HEK293 (cell line): Measurements from ENCODE around the gene PDLIM7.
A peak's percentile ranks its signal among the peaks of the same experiment; 100 is the strongest.

Experiments used
- PRDM10 ChIP-seq: fragments of 450-650 bp; formaldehyde crosslinking; IDR thresholded peaks from 2 replicates; pipeline ENCODE4 v1.5.1; 2016; ENCODE audit warnings: missing biosample characterization, missing genetic modification characterization
- PRDM6 ChIP-seq: fragments of 450-650 bp; formaldehyde crosslinking; IDR thresholded peaks from 2 replicates; pipeline ENCODE4 v1.5.1; 2017; ENCODE audit warnings: missing biosample characterization, missing genetic modification characterization
- SP7 ChIP-seq: fragments of 450-650 bp; formaldehyde crosslinking; IDR thresholded peaks from 2 replicates; pipeline ENCODE4 v1.5.1; 2016; ENCODE audit warnings: missing biosample characterization, missing genetic modification characterization
- YY2 ChIP-seq: fragments of 450-650 bp; formaldehyde crosslinking; IDR thresholded peaks from 2 replicates; pipeline ENCODE4 v1.5.1; 2016; ENCODE audit warnings: missing biosample characterization, missing genetic modification characterization
- ZFP69B ChIP-seq: fragments of 450-650 bp; formaldehyde crosslinking; IDR thresholded peaks from 2 replicates; pipeline ENCODE4 v1.5.1; 2016; ENCODE audit warnings: missing biosample characterization, missing genetic modification characterization
- ZNF184 ChIP-seq: fragments of 450-650 bp; IDR thresholded peaks from 2 replicates; pipeline ENCODE4 v1.5.1; 2018; ENCODE audit warnings: missing biosample characterization, mild to moderate bottlenecking, missing genetic modification characterization
- ZNF2 ChIP-seq: fragments of 450-650 bp; formaldehyde crosslinking; IDR thresholded peaks from 2 replicates; pipeline ENCODE4 v1.5.1; 2016; ENCODE audit warnings: missing biosample characterization, missing genetic modification characterization
- ZNF335 ChIP-seq: fragments of 450-650 bp; formaldehyde crosslinking; conservative IDR thresholded peaks from 2 replicates; pipeline ENCODE4 v1.5.1; 2016; ENCODE audit warnings: missing biosample characterization, missing genetic modification characterization
- ZNF362 ChIP-seq: fragments of 450-650 bp; formaldehyde crosslinking; IDR thresholded peaks from 2 replicates; pipeline ENCODE4 v1.5.1; 2016; ENCODE audit warnings: missing biosample characterization, missing genetic modification characterization
- ZNF518A ChIP-seq: fragments of 450-650 bp; formaldehyde crosslinking; conservative IDR thresholded peaks from 2 replicates; pipeline ENCODE4 v1.5.1; 2016; ENCODE audit warnings: low read depth, missing biosample characterization, missing genetic modification characterization
- ZNF645 ChIP-seq: fragments of 450-650 bp; formaldehyde crosslinking; IDR thresholded peaks from 2 replicates; pipeline ENCODE4; 2016; ENCODE audit warnings: missing biosample characterization, missing genetic modification characterization

PDLIM7 gene

GRCh38 chr5:177545487-177546257 lies 48.3 kb upstream of the PDLIM7 start (continued):
- TF ChIP-seq PRDM10 (tag by site-specific recombination) (peak; percentile 70), SP7 (tag by site-specific recombination) (no peak), PRDM6 (0 out of 2 replicates have a peak, but pooled peaks have one; percentile 36), ZNF645 (tag by site-specific recombination) (no peak), ZNF362 (tag by site-specific recombination) (peak; percentile 84), ZNF2 (tag by site-specific recombination) (no peak), ZNF184 (tag by site-specific recombination) (0 out of 2 replicates have a peak, but pooled peaks have one; percentile 15), YY2 (tag by site-specific recombination) (no peak), ZNF518A (tag by site-specific recombination) (0 out of 2 replicates have a peak, but pooled peaks have one; percentile 18), ZFP69B (tag by site-specific recombination) (0 out of 2 replicates have a peak, but pooled peaks have one; percentile 13), ZNF335 (tag by site-specific recombination) (peak; percentile 37; the same call in 1 of the 2 replicates)
- TF ChIP-seq, all 188 proteins: peak for 19
